Type B pancreatic cell (in vitro differentiated cells): ENCODE measurements around the gene ARHGAP4. TPM values are rescaled to one million over a fixed set of nuclear protein-coding genes. Genes with fewer than 3 reads are reported as not detected.

Experiments used
- DNase-seq: peaks from one replicate; pipeline ENCODE4 v3.0.0; 2021; ENCODE audit warnings: mixed read lengths; ENCODE audit not compliant: unreplicated experiment; ENCODE audit errors: extremely low spot score
- H3K27ac Mint-ChIP-seq: 2 replicates; pipeline ENCODE4 v1.8.0; 2021; ENCODE audit warnings: mild to moderate bottlenecking, mixed read lengths
- H3K27me3 Mint-ChIP-seq: 2 replicates; pipeline ENCODE4 v1.8.0; 2021; ENCODE audit warnings: mixed read lengths
- H3K36me3 Mint-ChIP-seq: 2 replicates; pipeline ENCODE4 v1.8.0; 2021; ENCODE audit warnings: mixed read lengths
- H3K4me1 Mint-ChIP-seq: one replicate; pipeline ENCODE4 v1.8.0; 2021; ENCODE audit warnings: mixed read lengths; ENCODE audit not compliant: unreplicated experiment
- H3K4me3 Mint-ChIP-seq: 2 replicates; pipeline ENCODE4 v1.8.0; 2021; ENCODE audit warnings: mild to moderate bottlenecking, mixed read lengths
- H3K9me3 Mint-ChIP-seq: 2 replicates; pipeline ENCODE4 v1.8.0; 2021; ENCODE audit warnings: mixed read lengths
- CTCF ChIP-seq: fragments of 200-600 bp; sonication (generic); conservative IDR thresholded peaks from 2 replicates; pipeline ENCODE4 v1.5.0; 2021; ENCODE audit warnings: antibody characterized with exemption, mild to moderate bottlenecking
- total RNA-seq: library from RNA; stranded (reverse); gene quantifications from 2 replicates; pipeline ENCODE4 v1.2.1, GENCODE V29; 2021; ENCODE audit warnings: low replicate concordance

ARHGAP4 gene
- total RNA-seq, 1 donor from 2014 or later = 8.8 TPM

- Mint-ChIP-seq H3K27ac (no peak overlapping the region), H3K4me1 (peaks cover 27% of the 10 kb centered on the region), H3K9me3 (no peaks in the 10 kb centered on the region), H3K36me3 (peaks cover 11% of the 10 kb centered on the region), H3K4me3 (peak overlapping the region; percentile 17), H3K27me3 (no peaks in the 10 kb centered on the region)
- TF ChIP-seq CTCF = no peak
- DNase-seq = no peak
Observed at GRCh38 chrX:153966283-153966688, 40.2 kb upstream of the ARHGAP4 start.

- Mint-ChIP-seq H3K9me3 (no peaks in the 10 kb centered on the region), H3K4me3 (no peak overlapping the region), H3K4me1 (peaks cover 27% of the 10 kb centered on the region), H3K27ac (no peak overlapping the region), H3K36me3 (peaks cover 15% of the 10 kb centered on the region), H3K27me3 (no peaks in the 10 kb centered on the region)
- no peak for TF ChIP-seq CTCF
- no peak for DNase-seq
Observed at GRCh38 chrX:153965406-153965805, 39.3 kb upstream of the ARHGAP4 start.

- no peaks in the 10 kb centered on the region for H3K9me3 Mint-ChIP-seq
- H3K4me3 Mint-ChIP-seq = no peak overlapping the region
- DNase-seq = no peak
- H3K36me3 Mint-ChIP-seq = peaks cover 15% of the 10 kb centered on the region
- H3K4me1 Mint-ChIP-seq = peaks cover 27% of the 10 kb centered on the region
- no peaks in the 10 kb centered on the region for H3K27me3 Mint-ChIP-seq
- no peak for TF ChIP-seq CTCF
- no peak overlapping the region for H3K27ac Mint-ChIP-seq
Observed at GRCh38 chrX:153964105-153964504, 38.0 kb upstream of the ARHGAP4 start.

- no peak overlapping the region for H3K27ac Mint-ChIP-seq
- H3K4me3 Mint-ChIP-seq = no peak overlapping the region
- no peaks in the 10 kb centered on the region for H3K9me3 Mint-ChIP-seq
- no peak for TF ChIP-seq CTCF
- no peak for DNase-seq
- H3K4me1 Mint-ChIP-seq = peaks cover 27% of the 10 kb centered on the region
- peaks cover 15% of the 10 kb centered on the region for H3K36me3 Mint-ChIP-seq
- no peaks in the 10 kb centered on the region for H3K27me3 Mint-ChIP-seq
Observed at GRCh38 chrX:153963546-153963945, 37.5 kb upstream of the ARHGAP4 start.

- no peak for DNase-seq
- Mint-ChIP-seq H3K9me3 (no peaks in the 10 kb centered on the region), H3K4me3 (no peak overlapping the region), H3K4me1 (peaks cover 5% of the 10 kb centered on the region), H3K36me3 (peaks cover 7% of the 10 kb centered on the region), H3K27ac (no peak overlapping the region), H3K27me3 (no peaks in the 10 kb centered on the region)
- no peak for TF ChIP-seq CTCF
Observed at GRCh38 chrX:153961292-153961691, 35.2 kb upstream of the ARHGAP4 start.

GRCh38 chrX:153960786-153961185 lies 34.7 kb upstream of the ARHGAP4 start:
- H3K4me3 Mint-ChIP-seq = no peak overlapping the region
- H3K4me1 Mint-ChIP-seq = no peaks in the 10 kb centered on the region
- TF ChIP-seq CTCF = no peak
- no peaks in the 10 kb centered on the region for H3K9me3 Mint-ChIP-seq
- no peaks in the 10 kb centered on the region for H3K27me3 Mint-ChIP-seq
- peaks cover 7% of the 10 kb centered on the region for H3K36me3 Mint-ChIP-seq
- no peak overlapping the region for H3K27ac Mint-ChIP-seq
- DNase-seq = no peak
